GM12875 (cell line): ENCODE measurements around the gene SMIM41.

Experiments used
- H3K4me3 ChIP-seq: one replicate; pipeline ENCODE4 v1.5.1; 2011; ENCODE audit warnings: low read depth, low read length, control low read depth
- CTCF ChIP-seq: IDR thresholded peaks from 2 replicates; pipeline ENCODE4 v1.5.1; 2011; ENCODE audit warnings: low read depth, mild to moderate bottlenecking, control low read depth, inconsistent platforms, low read length, moderate library complexity, borderline replicate concordance; ENCODE audit not compliant: insufficient read depth

Gene SMIM41

GRCh38 chr12:52139147-52139546 is 59.6 kb downstream of the SMIM41 start:
- no peak for TF ChIP-seq CTCF
- H3K4me3 ChIP-seq = no peak overlapping the region

- no peak overlapping the region for H3K4me3 ChIP-seq
- peak; percentile 82 for TF ChIP-seq CTCF
These were observed 60.1 kb downstream of the SMIM41 start for GRCh38 chr12:52139579-52140062.

GRCh38 chr12:52141306-52141705 is 61.8 kb downstream of the SMIM41 start:
- H3K4me3 ChIP-seq = no peak overlapping the region
- TF ChIP-seq CTCF = 0 out of 2 replicates have a peak, but pooled peaks have one; percentile 11

- TF ChIP-seq CTCF = no peak
- no peak overlapping the region for H3K4me3 ChIP-seq
These were observed 62.4 kb downstream of the SMIM41 start for GRCh38 chr12:52141875-52142274.

GRCh38 chr12:52142431-52142830 is 62.9 kb downstream of the SMIM41 start:
- TF ChIP-seq CTCF = no peak
- H3K4me3 ChIP-seq = no peak overlapping the region

GRCh38 chr12:52144512-52145227 is 65.2 kb downstream of the SMIM41 start:
- TF ChIP-seq CTCF = no peak
- no peak overlapping the region for H3K4me3 ChIP-seq
